Measurements from ENCODE around the gene NDUFB1. TPM values are rescaled to one million over a fixed set of nuclear protein-coding genes. Genes with fewer than 3 reads are reported as not detected.

NDUFB1 gene
- total and polyA plus RNA-seq, 2 experiments from 2014 or later: 316 to 351 TPM

DNA sequence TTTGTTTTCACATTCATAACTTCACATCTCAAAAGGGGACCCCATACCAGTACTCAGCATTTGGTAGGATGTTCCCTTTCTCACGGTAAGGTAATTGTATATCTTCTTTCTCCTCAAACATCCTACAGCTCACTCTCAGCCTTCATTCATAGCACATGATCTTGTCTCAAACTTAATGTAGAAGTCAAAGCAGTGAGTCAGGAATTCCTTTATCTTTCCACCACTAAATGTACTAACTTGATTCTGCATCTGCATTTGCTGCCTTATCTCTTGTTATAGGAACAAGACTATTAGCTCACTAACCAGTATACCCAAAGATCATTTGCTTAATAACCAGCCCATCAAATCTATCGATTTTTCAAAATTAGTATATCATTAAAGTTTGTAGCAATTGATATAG, 23.2 kb upstream of the NDUFB1 start:
- Histone ChIP-seq H2AFZ (no peak overlapping the region), H3K36me3 (replicated peaks; ENCODE audit: insufficient read depth, low read depth) (peaks cover 5% of the 10 kb centered on the region), H3K4me2 (no peak overlapping the region), H3K9me2 (replicated peaks; ENCODE audit: insufficient read depth) (no peaks in the 10 kb centered on the region), H3K79me2 (no peaks in the 10 kb centered on the region), H3K4me1 (ENCODE audit: insufficient read depth) (no peaks in the 10 kb centered on the region), H3K27ac (no peak overlapping the region), H4K20me1 (ENCODE audit: insufficient read depth, poor library complexity, severe bottlenecking) (no peaks in the 10 kb centered on the region), H3K4me3 (no peak overlapping the region), H3K9me3 (ENCODE audit: low read depth) (no peaks in the 10 kb centered on the region), H3K27me3 (no peaks in the 10 kb centered on the region)
- 83% methylated on average over 2 of the region's 2 CpGs for WGBS (ENCODE audit: low lambda C conversion rate, missing lambda C conversion rate)
- TF ChIP-seq EZH2phosphoT487 (IDR thresholded peaks at IDR 0.05; ENCODE audit: low read depth, severe bottlenecking, unreplicated experiment) (no peak), EZH2 (IDR thresholded peaks at IDR 0.05; ENCODE audit: borderline replicate concordance) (no peak)
- TF ChIP-seq, protein P1, sequence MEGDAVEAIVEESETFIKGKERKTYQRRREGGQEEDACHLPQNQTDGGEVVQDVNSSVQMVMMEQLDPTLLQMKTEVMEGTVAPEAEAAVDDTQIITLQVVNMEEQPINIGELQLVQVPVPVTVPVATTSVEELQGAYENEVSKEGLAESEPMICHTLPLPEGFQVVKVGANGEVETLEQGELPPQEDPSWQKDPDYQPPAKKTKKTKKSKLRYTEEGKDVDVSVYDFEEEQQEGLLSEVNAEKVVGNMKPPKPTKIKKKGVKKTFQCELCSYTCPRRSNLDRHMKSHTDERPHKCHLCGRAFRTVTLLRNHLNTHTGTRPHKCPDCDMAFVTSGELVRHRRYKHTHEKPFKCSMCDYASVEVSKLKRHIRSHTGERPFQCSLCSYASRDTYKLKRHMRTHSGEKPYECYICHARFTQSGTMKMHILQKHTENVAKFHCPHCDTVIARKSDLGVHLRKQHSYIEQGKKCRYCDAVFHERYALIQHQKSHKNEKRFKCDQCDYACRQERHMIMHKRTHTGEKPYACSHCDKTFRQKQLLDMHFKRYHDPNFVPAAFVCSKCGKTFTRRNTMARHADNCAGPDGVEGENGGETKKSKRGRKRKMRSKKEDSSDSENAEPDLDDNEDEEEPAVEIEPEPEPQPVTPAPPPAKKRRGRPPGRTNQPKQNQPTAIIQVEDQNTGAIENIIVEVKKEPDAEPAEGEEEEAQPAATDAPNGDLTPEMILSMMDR (IDR thresholded peaks at IDR 0.05; ENCODE audit: poor library complexity): no peak
- no peak for DNase-seq (ENCODE audit: low spot score)

GRCh38 chr14:92143962-92144361, 22.5 kb upstream of the NDUFB1 start:
- 88% methylated on average over 3 of the region's 3 CpGs for WGBS (ENCODE audit: low lambda C conversion rate, missing lambda C conversion rate)
- TF ChIP-seq, protein P1 (IDR thresholded peaks at IDR 0.05; ENCODE audit: poor library complexity): no peak
- no peak for TF ChIP-seq EZH2 (IDR thresholded peaks at IDR 0.05; ENCODE audit: borderline replicate concordance)
- no peak for TF ChIP-seq EZH2phosphoT487 (IDR thresholded peaks at IDR 0.05; ENCODE audit: low read depth, severe bottlenecking, unreplicated experiment)
- no peak overlapping the region for H2AFZ ChIP-seq
- H3K9me3 ChIP-seq (ENCODE audit: low read depth): no peaks in the 10 kb centered on the region
- no peak for DNase-seq (ENCODE audit: low spot score)
- H3K36me3 ChIP-seq (replicated peaks; ENCODE audit: insufficient read depth, low read depth): peaks cover 2% of the 10 kb centered on the region
- H3K9me2 ChIP-seq (replicated peaks; ENCODE audit: insufficient read depth): no peaks in the 10 kb centered on the region
- H3K4me3 ChIP-seq: no peak overlapping the region
- H4K20me1 ChIP-seq (ENCODE audit: insufficient read depth, poor library complexity, severe bottlenecking): no peaks in the 10 kb centered on the region
- H3K27ac ChIP-seq: no peak overlapping the region
- H3K79me2 ChIP-seq: no peaks in the 10 kb centered on the region
- no peaks in the 10 kb centered on the region for H3K27me3 ChIP-seq
- no peak overlapping the region for H3K4me2 ChIP-seq
- no peaks in the 10 kb centered on the region for H3K4me1 ChIP-seq (ENCODE audit: insufficient read depth)

DNA sequence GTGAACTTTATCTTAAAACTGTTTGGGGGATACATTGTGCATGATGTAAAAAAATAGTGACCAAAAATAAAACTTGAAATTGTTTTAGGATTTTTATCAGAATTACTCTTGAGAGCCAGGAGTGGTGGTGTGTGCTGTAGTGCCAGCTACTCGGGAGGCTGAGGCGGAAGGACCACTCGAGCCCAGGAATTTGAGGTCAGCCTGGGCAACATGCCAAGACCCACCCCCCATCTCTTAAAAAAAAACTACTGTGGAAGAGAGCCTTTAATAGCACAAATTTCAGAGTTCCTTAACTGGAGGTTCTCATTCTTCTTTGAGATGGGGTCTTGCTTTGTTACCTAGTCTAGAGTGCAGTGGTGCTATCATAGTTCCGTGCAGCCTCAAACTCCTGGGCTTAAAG, 21.8 kb upstream of the NDUFB1 start:
- no peak overlapping the region for H3K4me3 ChIP-seq
- no peak overlapping the region for H3K27ac ChIP-seq
- H3K4me2 ChIP-seq: no peak overlapping the region
- 87% methylated on average over 4 of the region's 4 CpGs for WGBS (ENCODE audit: low lambda C conversion rate, missing lambda C conversion rate)
- no peak for DNase-seq (ENCODE audit: low spot score)
- H3K4me1 ChIP-seq (ENCODE audit: insufficient read depth): no peaks in the 10 kb centered on the region
- no peaks in the 10 kb centered on the region for H3K36me3 ChIP-seq (replicated peaks; ENCODE audit: insufficient read depth, low read depth)
- no peaks in the 10 kb centered on the region for H3K9me3 ChIP-seq (ENCODE audit: low read depth)
- H4K20me1 ChIP-seq (ENCODE audit: insufficient read depth, poor library complexity, severe bottlenecking): no peaks in the 10 kb centered on the region
- TF ChIP-seq EZH2phosphoT487 (IDR thresholded peaks at IDR 0.05; ENCODE audit: low read depth, severe bottlenecking, unreplicated experiment) (no peak), EZH2 (IDR thresholded peaks at IDR 0.05; ENCODE audit: borderline replicate concordance) (no peak)
- TF ChIP-seq, protein P1 (IDR thresholded peaks at IDR 0.05; ENCODE audit: poor library complexity): no peak
- H2AFZ ChIP-seq: no peak overlapping the region
- H3K27me3 ChIP-seq: no peaks in the 10 kb centered on the region
- no peaks in the 10 kb centered on the region for H3K9me2 ChIP-seq (replicated peaks; ENCODE audit: insufficient read depth)
- H3K79me2 ChIP-seq: no peaks in the 10 kb centered on the region

GRCh38 chr14:92135269-92135668, 13.8 kb upstream of the NDUFB1 start:
- H3K9me3 ChIP-seq (ENCODE audit: low read depth): no peaks in the 10 kb centered on the region
- H3K4me1 ChIP-seq (ENCODE audit: insufficient read depth): no peaks in the 10 kb centered on the region
- DNase-seq (ENCODE audit: low spot score): peak; percentile 43
- no peak overlapping the region for H3K4me2 ChIP-seq
- H3K79me2 ChIP-seq: peaks cover 4% of the 10 kb centered on the region
- no peak for TF ChIP-seq EZH2phosphoT487 (IDR thresholded peaks at IDR 0.05; ENCODE audit: low read depth, severe bottlenecking, unreplicated experiment)
- no peak for TF ChIP-seq EZH2 (IDR thresholded peaks at IDR 0.05; ENCODE audit: borderline replicate concordance)
- TF ChIP-seq, protein P1 (IDR thresholded peaks at IDR 0.05; ENCODE audit: poor library complexity): peak; percentile 68
- no peaks in the 10 kb centered on the region for H3K9me2 ChIP-seq (replicated peaks; ENCODE audit: insufficient read depth)
- H4K20me1 ChIP-seq (ENCODE audit: insufficient read depth, poor library complexity, severe bottlenecking): no peaks in the 10 kb centered on the region
- no peaks in the 10 kb centered on the region for H3K27me3 ChIP-seq
- H2AFZ ChIP-seq: no peak overlapping the region
- H3K27ac ChIP-seq: no peak overlapping the region
- no peak overlapping the region for H3K4me3 ChIP-seq
- WGBS (ENCODE audit: low lambda C conversion rate, missing lambda C conversion rate): 85% methylated on average over 1 of the region's 1 CpG
- H3K36me3 ChIP-seq (replicated peaks; ENCODE audit: insufficient read depth, low read depth): no peaks in the 10 kb centered on the region
